ENCODE results near the gene BMPER.
A peak's percentile ranks its signal among the peaks of the same experiment; 100 is the strongest.

BMPER gene

GRCh38 chr7:33892945-33893344 is 12.4 kb upstream of the BMPER start:
- no peak for DNase-seq

GRCh38 chr7:33893377-33893776 is 12.0 kb upstream of the BMPER start:
- DNase-seq, result no peak

GRCh38 chr7:33895025-33895804 is 10.1 kb upstream of the BMPER start:
- peak; percentile 50 for DNase-seq

- no peak for DNase-seq
Observed at GRCh38 chr7:33900501-33900900, 4.8 kb upstream of the BMPER start.

- no peak for DNase-seq
Observed at GRCh38 chr7:33901199-33901598, 4.1 kb upstream of the BMPER start.

- DNase-seq, result no peak
Observed at GRCh38 chr7:33901847-33902246, 3.5 kb upstream of the BMPER start.

- DNase-seq, result no peak
Observed at GRCh38 chr7:33902746-33903145, 2.6 kb upstream of the BMPER start.

GRCh38 chr7:33903791-33904680 is 1.3 kb upstream of the BMPER start:
- DNase-seq, result no peak

GRCh38 chr7:33904681-33905388 is 504 bp upstream of the BMPER start:
- DNase-seq, result no peak

- DNase-seq, result no peak
Observed at GRCh38 chr7:33906697-33907096, 1.4 kb downstream of the BMPER start.

- DNase-seq, result no peak
Observed at GRCh38 chr7:33907625-33908024, 2.3 kb downstream of the BMPER start.

GRCh38 chr7:33909318-33909717 is 4.0 kb downstream of the BMPER start:
- DNase-seq, result no peak

- no peak for DNase-seq
Observed at GRCh38 chr7:33909755-33910154, 4.4 kb downstream of the BMPER start.

- DNase-seq, result no peak
Observed at GRCh38 chr7:33910756-33911155, 5.4 kb downstream of the BMPER start.

GRCh38 chr7:33916357-33917081 is 11.2 kb downstream of the BMPER start:
- no peak for DNase-seq

- DNase-seq, result no peak
Observed at GRCh38 chr7:33917661-33918060, 12.3 kb downstream of the BMPER start.

- no peak for DNase-seq
Observed at GRCh38 chr7:33918438-33919143, 13.3 kb downstream of the BMPER start.

GRCh38 chr7:33919449-33919848 is 14.1 kb downstream of the BMPER start:
- DNase-seq, result no peak

GRCh38 chr7:33921216-33921938 is 16.0 kb downstream of the BMPER start:
- DNase-seq, result no peak

- no peak for DNase-seq
Observed at GRCh38 chr7:33922820-33923219, 17.5 kb downstream of the BMPER start.
